ENCODE data around the gene OR10A3.

DNA sequence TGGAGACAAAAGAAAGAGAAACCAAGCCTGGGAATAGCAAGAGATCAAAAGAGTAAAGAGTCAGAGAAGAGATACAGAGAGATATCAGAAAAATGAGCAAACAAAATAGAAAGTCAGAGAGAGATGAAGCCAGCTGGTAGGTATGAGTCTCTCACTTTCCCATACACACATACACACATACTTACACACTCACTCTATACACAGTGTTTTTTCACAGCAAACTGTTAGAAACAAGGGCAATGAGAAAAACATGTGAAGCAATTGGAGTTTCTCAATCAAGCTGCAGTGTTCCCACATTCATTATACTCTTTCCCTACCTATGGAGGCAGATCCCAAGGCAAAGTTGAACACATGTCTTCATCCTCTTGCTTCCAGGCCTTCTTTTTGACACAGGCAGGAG lies 26.3 kb upstream of the OR10A3 start:
- TF ChIP-seq CTCF (conservative IDR thresholded peaks at IDR 0.05; ENCODE audit: low read depth, low read length) (no peak), EZH2 (IDR thresholded peaks at IDR 0.05; ENCODE audit: borderline replicate concordance, low read depth, low read length, poor library complexity, severe bottlenecking) (no peak)

Data from A673 (cell line).